ENCODE data around the gene F7.

DNA sequence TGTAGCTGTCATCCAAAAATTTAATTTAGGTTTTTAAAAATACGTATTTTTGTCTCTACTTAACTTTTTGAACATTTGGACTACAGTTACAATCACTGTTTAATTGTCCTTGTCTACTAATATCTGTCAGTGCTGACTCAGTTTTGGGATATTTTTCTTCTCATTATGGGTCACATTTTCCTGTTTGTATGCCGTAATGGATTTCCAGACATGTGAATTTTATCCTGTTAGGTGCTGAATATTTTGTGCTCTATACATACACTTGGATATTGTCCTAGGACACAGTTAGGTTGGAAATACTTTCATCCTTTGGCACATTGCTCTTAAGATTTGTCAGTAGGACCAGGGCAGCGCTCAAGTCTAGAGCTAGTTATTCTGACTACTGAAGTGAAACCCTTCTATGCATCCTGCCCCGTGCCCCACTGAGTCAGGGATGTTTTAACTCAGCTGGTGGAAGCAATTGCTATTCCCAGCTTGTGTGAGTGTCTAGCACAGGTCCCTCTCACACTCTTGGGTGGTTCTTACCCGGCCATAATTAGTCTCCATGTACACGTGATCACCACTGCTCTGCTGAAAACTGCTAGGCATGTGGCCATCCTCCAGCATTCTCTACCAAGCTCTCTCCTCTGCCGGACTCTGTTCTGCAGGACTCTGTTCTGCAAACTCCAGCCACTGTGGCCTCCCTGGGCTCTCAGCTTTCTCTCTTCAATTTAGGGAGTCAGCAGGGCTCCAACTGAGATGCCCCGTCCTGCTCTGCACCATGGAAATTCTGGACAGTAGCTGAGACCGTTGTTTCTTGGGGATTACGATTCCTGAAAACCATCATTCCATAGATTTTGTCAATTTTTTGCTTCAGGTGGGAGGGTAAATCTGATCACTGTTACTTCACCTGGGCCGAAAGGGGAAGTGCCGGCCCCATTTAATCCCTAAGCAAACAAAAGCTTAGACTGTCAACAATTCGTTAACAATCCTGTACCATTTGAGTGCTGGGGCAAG, 64.0 kb downstream of the F7 start:
- TF ChIP-seq YY1 (IDR thresholded peaks at IDR 0.05; ENCODE audit: insufficient read depth, insufficient read length) (no peak), ZNF274 (IDR thresholded peaks at IDR 0.05; ENCODE audit: low read depth, low read length) (no peak), SUZ12 (IDR thresholded peaks at IDR 0.05; ENCODE audit: extremely low read depth, insufficient read depth, insufficient read length) (no peak)
